RWPE1 (cell line): ENCODE measurements around the gene PER1.

Experiments used
- CTCF ChIA-PET: fragments of 350-600 bp; sonication (Branson Sonifier 250); formaldehyde crosslinking; extraction: SDS; loops from one replicate; lab custom pipeline; 2021; lab: Yijun Ruan, JAX
- POLR2A ChIA-PET: fragments of 400-600 bp; formaldehyde crosslinking; extraction: SDS; loops from one replicate; lab custom pipeline; 2020; ENCODE audit warnings: antibody characterized with exemption; ENCODE audit not compliant: low non-redundant PET; lab: Yijun Ruan, JAX
- DNase-seq: peaks from one replicate; pipeline ENCODE4 v3.0.0; 2012; ENCODE audit warnings: low spot score
- H3K27ac ChIP-seq: fragments of 450-650 bp; 2 replicates; pipeline ENCODE4 v1.5.1; 2017
- TF ChIP-seq, protein P1 (sequence below): fragments of 450-650 bp; conservative IDR thresholded peaks from 2 replicates; pipeline ENCODE4 v1.5.1; 2017; ENCODE audit warnings: low read depth, mild to moderate bottlenecking

The PER1 gene

GRCh38 chr17:8162233-8162996, 10.2 kb upstream of the PER1 start, which contains the start of gene VAMP2:
VAMP2 (minus strand) TSS chr17:8162948; CDS start chr17:8162879, 69 bp downstream.
- CTCF ChIA-PET: no interaction called here
- TF ChIP-seq, protein P1, sequence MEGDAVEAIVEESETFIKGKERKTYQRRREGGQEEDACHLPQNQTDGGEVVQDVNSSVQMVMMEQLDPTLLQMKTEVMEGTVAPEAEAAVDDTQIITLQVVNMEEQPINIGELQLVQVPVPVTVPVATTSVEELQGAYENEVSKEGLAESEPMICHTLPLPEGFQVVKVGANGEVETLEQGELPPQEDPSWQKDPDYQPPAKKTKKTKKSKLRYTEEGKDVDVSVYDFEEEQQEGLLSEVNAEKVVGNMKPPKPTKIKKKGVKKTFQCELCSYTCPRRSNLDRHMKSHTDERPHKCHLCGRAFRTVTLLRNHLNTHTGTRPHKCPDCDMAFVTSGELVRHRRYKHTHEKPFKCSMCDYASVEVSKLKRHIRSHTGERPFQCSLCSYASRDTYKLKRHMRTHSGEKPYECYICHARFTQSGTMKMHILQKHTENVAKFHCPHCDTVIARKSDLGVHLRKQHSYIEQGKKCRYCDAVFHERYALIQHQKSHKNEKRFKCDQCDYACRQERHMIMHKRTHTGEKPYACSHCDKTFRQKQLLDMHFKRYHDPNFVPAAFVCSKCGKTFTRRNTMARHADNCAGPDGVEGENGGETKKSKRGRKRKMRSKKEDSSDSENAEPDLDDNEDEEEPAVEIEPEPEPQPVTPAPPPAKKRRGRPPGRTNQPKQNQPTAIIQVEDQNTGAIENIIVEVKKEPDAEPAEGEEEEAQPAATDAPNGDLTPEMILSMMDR: no peak
- H3K27ac ChIP-seq: peak within 1 kb of the TSS; percentile 90
- DNase-seq: peak; percentile 49
- POLR2A ChIA-PET: no interaction called here

DNA sequence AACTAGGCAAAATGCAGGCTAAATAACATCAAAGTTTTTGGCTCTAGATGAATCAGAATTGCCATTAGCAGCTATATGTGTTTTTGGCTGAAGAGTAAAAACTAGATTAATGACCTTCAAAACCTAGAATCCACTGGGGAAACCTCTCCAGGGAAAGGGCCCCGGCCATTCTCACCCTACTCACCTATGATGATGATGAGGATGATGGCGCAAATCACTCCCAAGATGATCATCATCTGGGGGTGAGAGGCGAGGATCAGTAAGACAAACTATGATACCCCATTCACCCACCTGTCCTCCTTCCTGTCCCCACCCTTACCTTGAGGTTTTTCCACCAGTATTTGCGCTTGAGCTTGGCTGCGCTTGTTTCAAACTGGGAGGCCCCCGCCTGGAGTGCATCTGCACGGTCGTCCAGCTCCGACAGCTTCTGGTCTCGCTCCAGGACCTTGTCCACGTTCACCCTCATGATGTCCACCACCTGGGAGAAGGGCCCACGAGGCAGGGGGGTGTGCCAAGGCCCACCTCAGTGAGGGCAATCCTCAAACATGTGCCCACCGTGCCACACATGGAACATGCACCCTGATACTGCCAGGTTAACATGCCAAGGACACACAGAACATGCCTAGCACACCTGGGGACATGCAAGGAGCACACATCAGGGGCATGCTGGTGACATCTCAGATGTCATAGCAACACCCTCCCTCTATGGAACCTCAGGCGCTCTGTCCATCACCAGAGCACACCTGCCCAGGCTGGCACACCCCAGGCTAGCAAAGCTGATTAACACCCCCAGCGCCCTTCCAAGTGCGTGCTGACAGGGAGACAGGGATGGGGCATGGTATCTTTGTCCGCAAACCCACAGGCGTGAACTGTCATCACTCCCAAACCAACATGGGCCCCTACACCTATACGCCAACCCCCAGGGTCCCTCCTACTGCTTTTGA, 9.4 kb upstream of the PER1 start:
- ChIA-PET POLR2A (interaction anchor here (1.2 kb wide), 1 partner anchor 30 kb away, joined by 3 read pairs; no protein-coding TSS in a partner anchor), CTCF (interaction anchor here (0.7 kb wide), 1 partner anchor 15 kb away, joined by 3 read pairs; the partner anchor contains the start of gene TMEM107)

DNA sequence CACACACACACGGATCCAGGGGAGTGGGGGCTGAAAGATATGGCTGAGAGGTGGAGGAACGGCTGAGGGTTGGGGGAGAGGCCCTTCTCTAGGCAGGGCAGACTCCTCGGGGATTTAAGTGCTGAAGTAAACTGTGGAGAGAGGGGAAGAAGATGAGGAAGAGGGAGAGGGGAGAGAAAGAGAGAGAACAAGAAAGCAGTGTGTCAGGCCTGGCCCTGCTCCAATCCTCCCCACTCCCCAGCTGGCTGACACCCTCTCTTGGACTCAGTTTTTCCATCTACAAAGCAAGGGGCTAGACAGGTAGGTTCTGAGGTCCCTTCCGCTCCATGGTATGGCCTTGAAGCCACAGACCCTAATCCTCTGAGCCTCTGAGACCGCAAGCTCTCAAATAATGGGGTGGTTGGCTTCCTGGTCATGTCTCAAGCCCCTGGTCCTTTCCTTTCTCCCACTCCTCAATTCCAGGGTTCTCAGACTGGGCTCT, 8.6 kb upstream of the PER1 start:
- no peak for DNase-seq
- CTCF ChIA-PET: interaction anchor here (0.6 to 1.0 kb wide), 3 partner anchors 26 to 810 kb away, joined by 3 to 5 read pairs (median 4); no protein-coding TSS in a partner anchor
- TF ChIP-seq, protein P1: no peak
- H3K27ac ChIP-seq: peak overlapping the region; percentile 90
- POLR2A ChIA-PET: interaction anchor here (1.2 kb wide), 1 partner anchor 29 kb away, joined by 3 read pairs; no protein-coding TSS in a partner anchor

More for the DNA sequence above, 9.4 kb upstream of the PER1 start:
- TF ChIP-seq, protein P1: no peak
- H3K27ac ChIP-seq: peak overlapping the region; percentile 90
- DNase-seq: no peak

- DNase-seq: no peak
- TF ChIP-seq, protein P1: no peak
- ChIA-PET CTCF (interaction anchor here (0.5 to 1.0 kb wide), 3 partner anchors 24 to 810 kb away, joined by 4 to 5 read pairs (median 4); no protein-coding TSS in a partner anchor), POLR2A (no interaction called here)
- peak overlapping the region; percentile 98 for H3K27ac ChIP-seq
These were observed 8.0 kb upstream of the PER1 start for GRCh38 chr17:8160224-8160577.

GRCh38 chr17:8159459-8160223, 7.4 kb upstream of the PER1 start:
- TF ChIP-seq, protein P1: no peak
- H3K27ac ChIP-seq: peak overlapping the region; percentile 98
- CTCF ChIA-PET: interaction anchor here (0.5 to 1.2 kb wide), 3 partner anchors 23 to 38 kb away, joined by 4 read pairs; no protein-coding TSS in a partner anchor
- no peak for DNase-seq
- POLR2A ChIA-PET: no interaction called here
